ENCODE results near the gene FBXL22.

The FBXL22 gene

GRCh38 chr15:63638839-63639238, 41.7 kb downstream of the FBXL22 start:
- no peak for TF ChIP-seq CTCF (IDR thresholded peaks at IDR 0.05)

- no peak for TF ChIP-seq CTCF (IDR thresholded peaks at IDR 0.05)
Measured at GRCh38 chr15:63640146-63640545, 43.0 kb downstream of the FBXL22 start.

Data from LNCAP (cell line).